ENCODE measurements around the gene HK2.
A peak's percentile ranks its signal among the peaks of the same experiment; 100 is the strongest.
"Not testable (repeated sequence)": the region's sequence is repeated elsewhere in the genome, so short reads cannot be mapped to it uniquely, and the experiment has no call there.

Gene HK2

GRCh38 chr2:74833418-74834233 lies at the start of gene HK2:
Gene HK2, plus strand, starts transcription at chr2:74834127. Its CDS starts 454 bp downstream, at chr2:74834581.
- FAIRE-seq (no peak), DNase-seq (ENCODE audit: insufficient read length, low spot score) (peak; percentile 96)
- no peak for TF ChIP-seq CTCF (IDR thresholded peaks at IDR 0.05; ENCODE audit: insufficient read depth, missing control alignments)

- DNase-seq (ENCODE audit: insufficient read length, low spot score) (no peak), FAIRE-seq (no peak)
- no peak for TF ChIP-seq CTCF (IDR thresholded peaks at IDR 0.05; ENCODE audit: insufficient read depth, missing control alignments)
Measured at GRCh38 chr2:74789271-74789670, 44.7 kb upstream of the HK2 start.

GRCh38 chr2:74792282-74792681 lies 41.6 kb upstream of the HK2 start:
- no peak for TF ChIP-seq CTCF (IDR thresholded peaks at IDR 0.05; ENCODE audit: insufficient read depth, missing control alignments)
- DNase-seq (ENCODE audit: insufficient read length, low spot score) (no peak), FAIRE-seq (no peak)

GRCh38 chr2:74794878-74795277 lies 39.0 kb upstream of the HK2 start:
- not testable (repeated sequence) for DNase-seq (ENCODE audit: insufficient read length, low spot score); FAIRE-seq

- DNase-seq (ENCODE audit: insufficient read length, low spot score) (no peak), FAIRE-seq (no peak)
- no peak for TF ChIP-seq CTCF (IDR thresholded peaks at IDR 0.05; ENCODE audit: insufficient read depth, missing control alignments)
Measured at GRCh38 chr2:74806355-74806839, 27.5 kb upstream of the HK2 start.

GRCh38 chr2:74806920-74807319 lies 27.0 kb upstream of the HK2 start:
- no peak for FAIRE-seq
- no peak for TF ChIP-seq CTCF (IDR thresholded peaks at IDR 0.05; ENCODE audit: insufficient read depth, missing control alignments)

GRCh38 chr2:74812787-74813590 lies 20.9 kb upstream of the HK2 start:
- TF ChIP-seq CTCF (IDR thresholded peaks at IDR 0.05; ENCODE audit: insufficient read depth, missing control alignments) = no peak
- DNase-seq (ENCODE audit: insufficient read length, low spot score) (no peak), FAIRE-seq (no peak)

More at GRCh38 chr2:74806920-74807319, 27.0 kb upstream of the HK2 start:
- DNase-seq (ENCODE audit: insufficient read length, low spot score) = no peak
